CD4-positive, alpha-beta T cell treated with Interleukin-17A for 4 hours (primary cell): ENCODE data around the gene SMG6.
A peak's percentile ranks its signal among the peaks of the same experiment; 100 is the strongest.

Source experiments
- DNase-seq: peaks from one replicate; pipeline ENCODE4 v3.0.0-alpha.2; 2020; ENCODE audit warnings: mixed read lengths

The SMG6 gene

DNA sequence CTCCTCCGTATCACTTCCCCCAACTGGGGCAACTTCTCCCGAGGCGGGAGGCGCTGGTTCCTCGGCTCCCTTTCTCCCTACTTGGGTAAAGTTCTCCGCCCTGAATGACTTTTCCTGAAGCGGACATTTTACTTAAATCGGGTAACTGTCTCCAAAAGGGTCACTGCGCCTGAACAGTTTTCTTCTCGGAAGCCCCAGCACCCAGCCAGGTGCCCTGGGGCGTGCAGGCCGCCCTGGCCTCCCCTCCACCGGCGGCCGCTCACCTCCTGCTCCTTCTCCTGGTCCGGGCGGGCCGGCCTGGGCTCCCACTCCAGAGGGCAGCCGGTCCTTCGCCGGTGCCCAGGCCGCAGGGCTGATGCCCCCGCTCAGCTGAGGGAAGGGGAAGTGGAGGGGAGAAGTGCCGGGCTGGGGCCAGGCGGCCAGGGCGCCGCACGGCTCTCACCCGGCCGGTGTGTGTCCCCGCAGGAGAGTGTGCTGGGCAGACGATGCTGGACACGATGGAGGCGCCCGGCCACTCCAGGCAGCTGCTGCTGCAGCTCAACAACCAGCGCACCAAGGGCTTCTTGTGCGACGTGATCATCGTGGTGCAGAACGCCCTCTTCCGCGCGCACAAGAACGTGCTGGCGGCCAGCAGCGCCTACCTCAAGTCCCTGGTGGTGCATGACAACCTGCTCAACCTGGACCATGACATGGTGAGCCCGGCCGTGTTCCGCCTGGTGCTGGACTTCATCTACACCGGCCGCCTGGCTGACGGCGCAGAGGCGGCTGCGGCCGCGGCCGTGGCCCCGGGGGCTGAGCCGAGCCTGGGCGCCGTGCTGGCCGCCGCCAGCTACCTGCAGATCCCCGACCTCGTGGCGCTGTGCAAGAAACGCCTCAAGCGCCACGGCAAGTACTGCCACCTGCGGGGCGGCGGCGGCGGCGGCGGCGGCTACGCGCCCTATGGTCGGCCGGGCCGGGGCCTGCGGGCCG is 247.1 kb downstream of the SMG6 start:
- DNase-seq: peak; percentile 71

DNA sequence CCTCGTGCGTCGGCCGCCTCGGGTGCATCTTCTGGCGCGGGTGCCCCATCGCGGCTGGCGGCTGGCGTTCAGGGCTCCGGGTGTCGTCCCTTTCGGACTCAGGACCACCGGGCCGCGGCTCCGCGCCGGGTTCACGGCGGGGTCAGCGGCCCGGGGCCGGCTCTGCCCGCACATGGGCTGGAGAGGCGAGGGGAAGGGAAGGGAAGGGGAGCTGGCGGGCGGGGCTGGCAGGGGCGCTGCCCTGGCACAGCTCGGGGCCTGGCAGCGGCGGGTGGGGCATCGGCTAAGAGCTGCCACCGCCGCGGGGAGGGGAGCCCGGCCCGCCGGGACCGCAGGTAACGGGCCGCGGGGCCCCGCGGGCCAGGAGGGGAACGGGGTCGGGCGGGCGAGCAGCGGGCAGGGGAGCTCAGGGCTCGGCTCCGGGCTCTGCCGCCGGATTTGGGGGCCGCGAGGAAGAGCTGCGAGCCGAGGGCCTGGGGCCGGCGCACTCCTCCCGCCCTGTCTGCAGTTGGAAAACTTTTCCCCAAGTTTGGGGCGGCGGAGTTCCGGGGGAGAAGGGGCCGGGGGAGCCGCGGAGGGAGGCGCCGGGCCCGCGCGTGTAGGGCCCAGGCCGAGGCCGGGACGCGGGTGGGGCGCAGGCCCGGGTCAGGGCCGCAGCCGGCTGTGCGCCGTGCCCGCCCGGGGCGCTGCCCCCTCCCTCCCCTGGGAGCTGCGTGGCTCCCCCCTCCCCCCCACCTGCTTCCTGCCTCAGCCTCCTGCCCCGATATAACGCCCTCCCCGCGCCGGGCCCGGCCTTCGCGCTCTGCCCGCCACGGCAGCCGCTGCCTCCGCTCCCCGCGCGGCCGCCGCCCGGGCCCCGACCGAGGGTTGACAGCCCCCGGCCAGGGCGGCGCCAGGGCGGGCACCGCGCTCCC is 248.0 kb downstream of the SMG6 start:
- peak; percentile 65 for DNase-seq

DNA sequence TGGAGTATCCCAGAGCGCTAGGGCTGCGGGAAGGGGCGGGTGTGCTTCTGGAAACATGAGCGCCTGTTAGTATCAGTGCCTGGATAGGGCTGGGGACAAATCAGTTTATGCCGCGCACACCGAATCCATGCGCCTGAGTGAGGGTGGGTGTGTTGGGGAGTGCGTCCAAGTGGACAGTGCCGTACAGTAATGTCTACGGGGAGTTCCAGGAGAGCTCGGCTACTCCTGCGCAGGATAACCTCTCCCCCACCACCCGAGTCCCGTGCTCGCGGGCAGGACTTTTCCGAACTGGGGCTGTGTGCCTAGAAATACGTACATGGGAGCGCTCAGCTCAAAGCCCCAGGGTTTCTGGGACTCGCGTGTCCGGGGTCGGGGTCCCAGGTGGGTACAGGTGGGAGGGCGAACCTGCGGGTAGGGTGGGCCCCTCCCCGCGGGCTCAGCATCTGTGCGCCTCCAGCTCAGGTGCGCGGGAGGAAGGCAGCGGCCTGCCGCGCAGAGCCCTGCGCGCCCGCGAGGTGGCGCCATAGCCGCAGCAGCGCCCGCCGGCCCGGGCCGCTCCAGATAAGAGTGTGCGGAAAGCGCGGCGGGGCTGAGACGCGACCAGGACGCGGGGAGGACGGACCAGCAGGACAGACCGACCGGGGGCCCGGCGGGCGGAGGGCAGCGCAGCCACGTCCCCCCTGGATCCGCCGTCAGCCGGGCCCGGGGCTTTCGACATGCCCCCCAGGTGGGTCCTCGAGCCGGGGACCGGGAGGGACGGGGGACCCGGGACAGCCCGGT is 248.9 kb downstream of the SMG6 start, which contains the start of gene HIC1:
Gene HIC1, plus strand, starts transcription at position 592 of the 780 bp plus-strand sequence. CDS start 1,588 bp downstream, outside the sequence.
- DNase-seq: peak; percentile 82

DNA sequence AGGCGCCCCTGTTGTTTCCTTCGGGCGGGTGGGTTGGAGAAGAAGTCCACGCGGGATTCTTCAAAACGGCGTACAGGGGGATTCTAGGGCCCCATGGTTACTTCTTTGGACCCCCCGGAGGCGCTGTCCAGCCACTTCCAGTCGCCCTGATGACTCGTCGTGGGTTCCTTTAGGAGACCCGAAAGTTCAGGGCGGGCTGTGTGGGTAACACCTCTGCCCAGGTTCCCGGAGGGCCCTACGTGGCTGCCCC is 249.4 kb downstream of the SMG6 start:
- DNase-seq: no peak

DNA sequence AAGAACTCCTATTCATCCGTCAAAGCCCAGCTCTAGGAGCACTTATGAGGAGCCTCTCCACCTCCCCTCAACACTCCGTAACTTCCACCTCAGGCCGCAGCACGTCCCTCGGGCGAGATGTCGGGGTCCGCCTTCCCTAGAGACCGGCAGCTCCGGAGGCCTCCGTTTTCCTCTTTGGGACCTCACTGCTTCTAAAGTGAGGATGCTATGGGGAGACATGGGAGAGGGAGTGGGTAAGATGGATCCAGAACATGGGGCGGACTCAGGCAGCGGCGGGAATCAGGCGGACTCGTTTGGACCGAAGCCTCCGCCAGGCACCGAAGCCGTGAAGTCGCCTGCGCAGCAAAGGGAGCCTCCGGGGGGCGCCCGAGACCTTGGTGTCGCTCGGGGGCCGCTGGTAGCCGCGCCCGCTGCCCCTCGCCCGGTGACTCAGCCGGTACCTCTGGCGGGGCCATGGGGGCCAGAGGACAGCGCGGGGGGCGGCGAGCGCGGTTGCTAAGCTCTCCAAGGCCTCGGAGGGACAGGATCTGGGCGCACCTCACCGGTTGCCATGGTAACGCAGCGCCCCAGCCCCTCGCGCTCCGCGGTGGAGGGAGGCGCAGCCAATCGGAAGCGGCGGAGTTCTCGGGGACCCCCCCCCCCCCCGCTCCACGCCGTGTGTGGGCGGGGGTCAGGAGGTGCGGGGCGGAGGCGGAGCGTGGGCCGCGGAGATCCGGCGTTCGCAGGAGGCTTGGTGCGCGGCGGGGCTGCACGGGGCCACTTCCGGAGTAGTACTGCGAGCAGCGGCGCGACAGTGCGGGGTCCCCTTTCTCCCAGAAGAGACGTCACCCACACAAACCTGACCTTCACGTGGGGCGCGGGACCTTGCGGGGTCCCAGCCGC is 250.0 kb downstream of the SMG6 start:
- peak; percentile 79 for DNase-seq

DNA sequence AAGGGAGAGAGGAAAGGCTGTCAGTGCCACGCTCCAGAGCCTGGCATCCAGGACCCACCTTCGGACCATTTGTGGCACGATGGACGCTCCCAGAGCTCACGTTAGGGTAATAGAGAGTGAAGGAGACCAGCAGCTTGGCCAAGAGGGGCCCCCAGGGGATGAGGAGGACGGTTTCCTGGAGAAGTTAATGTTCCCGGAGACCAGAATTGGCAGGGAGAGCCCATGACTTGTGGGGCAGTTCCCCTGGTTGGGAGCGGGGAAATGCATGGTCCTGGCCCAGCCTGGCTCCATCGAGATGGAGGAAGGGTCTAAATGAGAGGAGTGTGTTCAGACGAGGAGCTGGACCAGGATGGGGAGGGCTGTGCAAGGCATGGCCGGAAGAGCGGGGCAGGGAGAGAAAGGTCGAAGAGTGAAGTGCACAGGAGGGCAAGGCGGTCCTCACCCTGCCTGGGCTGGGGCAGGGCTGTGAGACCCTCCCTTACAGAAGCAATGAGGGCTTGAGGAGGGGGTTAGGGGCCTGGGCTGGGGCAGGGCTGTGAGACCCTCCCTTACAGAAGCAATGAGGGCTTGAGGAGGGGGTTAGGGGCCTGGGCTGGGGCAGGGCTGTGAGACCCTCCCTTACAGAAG is 251.5 kb downstream of the SMG6 start:
- DNase-seq: no peak

DNA sequence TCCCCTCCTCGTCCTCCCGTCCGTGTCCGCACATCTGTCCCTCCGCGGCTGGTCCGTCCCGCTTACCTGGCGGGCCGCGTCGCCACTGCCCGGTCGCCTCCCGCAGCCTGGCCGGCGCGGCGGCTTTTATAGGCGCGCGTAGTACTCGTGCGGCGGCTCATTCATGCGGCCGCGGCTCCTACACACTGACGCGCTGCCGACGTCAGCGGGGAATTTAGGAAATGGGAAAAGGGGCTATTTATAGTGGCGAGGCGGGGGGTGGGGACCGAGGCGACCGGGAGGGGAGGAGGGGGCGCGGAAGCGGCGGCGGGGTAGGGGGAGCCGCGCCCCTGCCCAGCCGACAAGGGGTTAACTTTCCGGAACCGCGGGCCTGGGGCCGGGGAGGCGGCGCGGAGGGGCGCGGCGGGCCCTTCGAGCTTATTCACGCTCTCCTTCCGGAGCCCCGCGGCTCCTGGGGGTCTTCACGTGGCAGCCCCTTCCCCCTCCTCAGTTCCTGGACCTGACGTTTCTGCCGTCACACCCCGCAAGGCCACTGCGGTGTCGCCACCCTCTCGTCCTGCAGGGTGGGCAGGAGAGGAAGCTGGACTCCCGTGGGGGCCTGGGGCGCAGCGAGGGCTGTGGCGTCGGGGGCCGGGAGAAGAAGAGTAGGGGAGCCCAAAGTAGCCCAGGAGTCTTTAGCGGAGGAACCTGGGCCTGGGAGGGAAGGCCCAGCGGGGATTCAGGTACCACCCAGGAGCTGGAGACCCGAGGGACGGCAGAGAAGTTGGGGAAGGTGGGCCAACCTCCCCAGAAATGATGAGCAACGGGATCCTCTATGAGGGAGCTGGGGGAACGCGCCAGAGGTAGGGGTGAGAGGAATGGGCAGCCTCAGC is 252.3 kb downstream of the SMG6 start:
- DNase-seq: no peak

DNA sequence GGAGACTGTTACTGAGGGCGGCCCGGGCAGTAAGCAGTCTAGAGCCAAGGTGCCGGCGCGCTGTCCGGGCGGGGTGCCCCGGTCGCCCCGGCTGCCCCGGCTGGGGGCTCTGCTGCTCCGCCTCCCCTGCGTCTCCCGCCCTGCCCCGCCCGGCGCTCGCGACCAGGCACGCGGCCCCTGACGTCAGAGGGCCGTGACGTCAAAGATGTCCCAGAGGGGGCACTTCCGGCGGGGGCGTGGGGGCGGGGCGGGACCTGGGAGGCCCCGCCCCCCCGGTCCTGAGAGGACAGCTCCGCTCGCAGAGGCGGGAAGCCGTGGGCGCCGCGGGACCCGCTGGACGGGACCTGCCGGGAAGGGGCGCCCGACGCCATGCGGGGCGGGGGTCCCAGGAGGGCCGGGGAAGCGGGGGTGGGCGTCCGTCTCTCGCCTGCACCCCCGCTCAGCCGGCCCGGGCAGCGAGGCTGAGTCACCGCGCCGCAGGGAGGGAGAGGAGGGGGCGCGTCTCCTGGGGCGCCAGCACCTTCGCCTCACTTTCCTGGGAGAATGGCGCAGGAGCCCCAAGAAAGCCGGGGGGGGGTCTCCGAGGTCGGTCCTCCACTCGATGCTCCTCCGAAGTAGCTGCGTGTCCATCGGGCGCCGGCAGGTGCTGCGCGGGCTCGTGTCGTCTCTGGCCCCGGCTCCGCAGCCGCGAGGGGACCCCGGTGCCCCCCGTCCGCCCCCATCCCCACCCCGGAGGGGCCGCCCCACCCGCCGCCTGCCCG is 253.1 kb downstream of the SMG6 start:
- DNase-seq: peak; percentile 73

DNA sequence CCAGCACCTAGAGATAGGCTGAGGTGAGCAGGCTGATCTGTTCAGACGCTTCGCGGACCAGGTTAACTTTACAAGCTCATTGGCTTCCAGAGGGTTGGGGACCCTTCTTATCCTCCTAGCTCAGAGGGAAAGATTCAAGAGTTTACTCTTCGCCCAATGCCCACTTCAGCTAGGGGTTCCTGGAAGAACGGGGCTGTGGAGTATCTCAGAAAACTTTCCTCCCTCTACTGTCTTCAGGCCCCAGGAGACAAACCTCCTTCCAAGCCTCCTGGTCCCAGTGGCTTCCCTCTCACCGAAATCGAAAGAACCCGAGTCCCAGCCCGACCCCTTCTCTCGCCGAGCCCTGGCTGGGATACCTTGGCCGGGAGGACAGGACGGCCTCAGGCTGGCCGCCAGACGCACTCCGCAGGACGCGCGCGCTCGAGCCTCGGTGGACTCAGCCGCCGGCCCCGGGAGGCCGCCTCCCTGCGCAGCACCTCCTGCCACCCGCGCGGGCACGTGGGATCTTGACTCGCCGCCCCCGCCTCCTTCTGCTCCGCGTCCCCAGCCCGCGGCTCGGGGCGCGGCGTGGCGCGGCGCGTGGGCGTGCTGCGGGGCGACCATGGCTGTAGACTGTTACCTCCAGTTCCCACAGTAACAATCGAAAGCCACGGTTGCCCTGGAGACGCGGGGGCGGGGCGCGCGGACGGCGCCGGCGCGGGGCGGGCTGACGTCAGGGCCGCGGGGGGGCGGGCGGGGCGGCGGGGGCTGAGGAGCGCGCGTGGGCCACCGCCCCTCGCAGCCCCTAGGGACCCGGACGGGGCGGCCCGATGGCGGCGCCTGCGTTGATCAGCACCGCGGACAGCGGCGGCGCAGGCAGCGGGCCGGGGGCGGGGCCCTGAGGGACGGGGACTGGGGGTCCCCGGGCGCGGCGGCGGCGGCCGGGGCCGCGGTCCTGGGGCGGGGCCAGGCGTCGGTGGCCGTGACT is 254.0 kb downstream of the SMG6 start:
- DNase-seq: peak; percentile 91

DNA sequence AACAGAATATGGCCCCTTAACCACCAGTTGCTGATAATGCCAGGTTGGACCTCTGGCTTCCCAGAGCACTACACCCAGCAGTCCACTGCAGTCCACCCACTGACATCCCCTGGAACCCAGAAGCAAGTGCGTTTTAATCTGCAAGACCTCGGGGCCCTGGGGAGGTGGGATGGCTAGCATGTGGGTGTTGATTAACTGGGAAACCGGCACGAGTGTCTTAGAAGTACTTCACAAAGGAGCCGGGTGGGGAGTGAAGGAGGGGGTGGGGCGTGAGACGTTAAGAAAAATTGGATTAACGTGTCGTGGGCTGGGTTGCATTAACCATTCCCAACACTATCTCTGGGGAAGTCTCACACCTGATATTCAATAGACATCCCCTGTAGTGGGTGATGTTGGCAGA is 254.8 kb downstream of the SMG6 start:
- DNase-seq: no peak

DNA sequence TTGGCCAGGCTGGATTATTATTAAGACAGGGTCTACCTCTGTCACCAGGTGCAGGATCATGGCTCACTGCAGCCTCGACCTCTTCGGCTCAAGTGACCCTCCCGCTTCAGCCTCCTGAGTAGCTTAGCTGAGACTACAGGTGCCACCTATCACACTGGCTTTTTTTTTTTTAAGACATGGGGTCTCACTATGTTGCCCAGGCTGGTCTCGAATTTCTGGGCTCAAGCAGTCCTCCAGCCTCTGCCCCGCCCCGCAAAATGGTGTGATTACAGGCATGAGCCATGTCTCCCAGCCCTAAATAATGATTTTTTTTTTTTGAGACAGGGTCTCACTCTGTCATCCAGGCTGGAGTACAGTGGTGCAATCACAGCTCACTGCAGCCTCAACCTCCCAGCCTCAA is 256.0 kb downstream of the SMG6 start:
- no peak for DNase-seq

DNA sequence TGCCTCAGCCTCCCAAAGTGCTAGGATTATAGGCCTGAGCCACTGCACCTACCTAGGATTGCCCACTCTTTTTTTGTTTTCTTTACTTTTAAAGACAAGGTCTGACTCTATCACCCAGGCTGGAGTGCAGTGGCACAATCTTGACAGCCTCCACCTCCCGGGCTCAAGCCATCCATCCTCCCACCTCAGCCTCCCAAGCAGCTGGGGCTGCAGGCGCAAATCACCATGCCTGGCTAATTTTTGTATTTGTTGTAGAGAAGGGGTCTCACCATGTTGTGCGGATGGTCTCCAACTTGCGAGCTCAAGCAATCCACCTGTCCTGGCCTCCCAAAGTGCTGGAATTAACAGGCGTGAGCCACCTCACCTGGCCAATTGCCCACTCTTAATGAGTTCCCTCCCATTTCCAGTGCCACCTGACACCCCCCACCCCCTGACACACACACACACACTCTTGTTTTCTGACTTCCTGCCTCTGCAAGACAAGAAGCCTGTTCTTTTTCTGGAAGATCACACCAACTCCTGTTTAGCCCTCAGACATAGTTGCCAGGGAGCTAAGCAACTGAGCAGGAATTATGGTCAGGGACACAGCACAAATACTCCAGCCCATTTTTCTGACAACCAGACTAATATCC is 259.2 kb downstream of the SMG6 start:
- no peak for DNase-seq

DNA sequence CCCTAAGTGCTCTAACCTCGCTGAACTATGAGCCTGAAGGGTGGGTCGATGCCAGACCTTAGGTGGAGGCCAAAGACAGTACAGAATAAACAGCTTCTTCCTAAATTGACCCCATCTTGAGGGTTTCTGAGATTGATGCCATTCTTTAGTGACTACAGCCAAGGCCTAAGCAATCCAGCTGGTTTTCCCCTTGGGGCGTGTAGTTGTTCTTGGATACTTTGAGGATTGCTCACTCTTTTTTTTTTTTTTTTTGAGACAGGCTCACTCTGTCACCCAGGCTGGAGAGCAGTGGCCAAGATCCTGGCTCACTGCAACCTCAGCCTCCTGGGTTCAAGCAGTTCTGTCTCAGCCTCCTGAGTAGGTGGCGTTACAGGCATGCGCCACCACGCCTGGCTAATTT is 259.8 kb downstream of the SMG6 start:
- DNase-seq: no peak

DNA sequence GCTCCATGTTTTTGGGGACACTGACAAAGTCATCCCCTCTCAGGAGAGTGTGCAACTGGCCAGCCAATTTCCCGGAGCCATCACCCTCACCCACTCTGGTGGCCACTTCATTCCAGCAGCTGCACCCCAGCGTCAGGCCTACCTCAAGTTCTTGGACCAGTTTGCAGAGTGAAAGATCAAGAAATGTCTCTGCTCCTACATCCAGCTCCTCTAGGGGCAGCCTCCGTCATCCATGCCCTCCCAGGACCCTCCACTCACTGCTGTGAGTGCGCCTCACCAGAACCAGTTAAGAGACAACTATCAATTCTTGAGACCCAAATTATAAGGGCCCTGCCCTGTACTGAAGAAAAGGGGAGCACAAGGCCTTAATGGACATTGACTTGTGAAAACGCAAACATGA is 260.7 kb downstream of the SMG6 start:
- no peak for DNase-seq

DNA sequence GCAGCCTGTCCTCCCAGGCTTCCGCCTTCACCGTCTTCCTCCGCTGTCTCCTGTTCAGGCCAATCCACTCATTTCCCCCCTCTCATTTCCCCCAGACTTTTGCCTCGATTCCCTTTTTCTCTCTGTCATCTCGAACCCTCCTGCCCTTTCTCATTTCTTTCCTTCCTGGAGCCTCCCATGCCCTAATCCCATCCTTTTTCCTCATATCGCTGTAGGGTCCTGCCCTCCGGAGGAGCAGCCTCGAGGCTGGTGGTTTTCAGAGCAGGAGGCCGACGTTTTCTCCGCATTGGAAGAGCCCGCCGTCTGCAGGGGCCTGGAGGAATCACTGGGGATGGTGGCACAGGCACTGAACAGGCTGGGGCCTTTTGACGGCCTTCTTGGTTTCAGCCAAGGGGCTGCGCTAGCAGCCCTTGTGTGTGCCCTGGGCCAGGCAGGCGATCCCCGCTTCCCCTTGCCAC is 261.2 kb downstream of the SMG6 start:
- peak; percentile 21 for DNase-seq

DNA sequence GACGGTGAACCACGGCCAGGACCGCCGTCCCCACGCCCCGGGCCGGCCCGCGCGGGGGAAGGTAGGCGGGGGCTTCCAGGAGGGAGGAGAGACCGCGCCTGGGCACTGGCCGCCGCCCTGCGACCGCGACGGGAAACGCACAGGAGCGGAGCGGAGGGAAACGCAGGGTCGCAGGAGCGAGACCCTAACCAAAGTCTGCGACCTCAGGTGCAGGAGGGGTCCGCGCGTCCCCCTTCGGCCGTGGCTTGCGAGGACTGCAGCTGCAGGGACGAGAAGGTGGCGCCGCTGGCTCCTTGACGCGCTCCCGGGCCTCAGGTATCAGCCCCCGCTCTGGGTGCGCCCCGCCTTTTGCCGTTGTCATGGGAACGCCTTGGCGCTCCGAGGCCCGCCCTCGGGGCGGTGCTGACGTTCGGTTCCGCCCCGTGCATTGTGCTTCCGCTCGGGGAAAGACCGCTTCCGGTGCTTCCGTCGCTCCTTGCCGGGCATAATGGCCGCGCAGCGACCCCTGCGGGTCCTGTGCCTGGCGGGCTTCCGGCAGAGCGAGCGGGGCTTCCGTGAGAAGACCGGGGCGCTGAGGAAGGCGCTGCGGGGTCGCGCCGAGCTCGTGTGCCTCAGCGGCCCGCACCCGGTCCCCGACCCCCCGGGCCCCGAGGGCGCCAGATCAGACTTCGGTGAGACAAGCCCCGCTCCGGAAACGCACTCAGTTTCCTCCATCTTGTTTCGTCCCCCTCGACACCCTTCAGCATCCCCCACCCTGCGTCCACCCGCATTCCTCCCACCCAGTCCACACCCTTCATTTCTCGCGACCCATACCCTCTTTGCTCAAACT is 261.8 kb downstream of the SMG6 start, which contains the start of gene OVCA2:
Gene OVCA2, plus strand, starts transcription at position 462 of the 829 bp plus-strand sequence. Its CDS starts 26 bp downstream, at position 488.
- DNase-seq: peak; percentile 99
